Measurements from ENCODE around the gene SNAP23. TPM values are rescaled to one million over a fixed set of nuclear protein-coding genes. Genes with fewer than 3 reads are reported as not detected.

SNAP23 gene
- total RNA-seq, 1 experiment from 2014 or later, result 31.2 TPM

DNA sequence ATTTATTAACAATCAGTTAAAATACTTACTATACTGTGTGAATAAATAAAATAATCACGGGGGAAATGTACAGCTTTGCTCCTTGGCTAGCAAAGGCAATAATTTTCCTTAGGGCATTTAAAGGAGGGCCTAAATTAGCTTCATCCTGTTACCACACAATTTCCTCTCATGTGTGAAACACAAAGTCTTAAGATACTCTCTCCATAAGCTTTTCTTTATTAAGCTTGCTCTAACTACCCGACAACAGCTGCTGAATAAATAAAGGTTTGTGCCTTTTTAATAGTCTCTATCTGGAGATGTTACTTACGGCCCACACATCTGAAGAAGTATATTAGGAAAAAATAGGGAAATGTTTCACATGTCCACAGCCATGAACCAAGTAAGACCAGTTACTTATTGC, 34.2 kb upstream of the SNAP23 start:
- Histone ChIP-seq H3K9me2 (ENCODE audit: insufficient read depth) (no peaks in the 10 kb centered on the region), H2AFZ (ENCODE audit: low read depth, low read length, poor library complexity, severe bottlenecking) (no peak overlapping the region), H3K4me2 (ENCODE audit: low read length) (no peak overlapping the region), H3K9me3 (ENCODE audit: control insufficient read depth in 1 of 2, insufficient read depth in 1 of 2, low read depth in 1 of 2, low read length in 2 of 2) (no peaks in the 10 kb centered on the region), H3K4me3 (replicated peaks in 1 of 2; ENCODE audit: low read depth in 1 of 2, low read length in 2 of 2) (no peak overlapping the region), H3K9ac (ENCODE audit: low read length) (no peak overlapping the region), H3K27me3 (ENCODE audit: insufficient read depth, low read length) (no peaks in the 10 kb centered on the region), H3K79me2 (ENCODE audit: insufficient read depth, low read length) (no peaks in the 10 kb centered on the region; the same call in 1 of the 2 replicates), H3K27ac (ENCODE audit: low read depth, low read length) (no peak overlapping the region), H3K4me1 (ENCODE audit: control insufficient read depth in 1 of 2, insufficient read depth in 2 of 2, low read length in 2 of 2) (no peaks in the 10 kb centered on the region), H4K20me1 (ENCODE audit: insufficient read depth) (no peaks in the 10 kb centered on the region), H3K36me3 (ENCODE audit: control insufficient read depth in 1 of 2, insufficient read depth in 2 of 2, low read length in 2 of 2) (no peaks in the 10 kb centered on the region; a peak in 2 of 4 replicates)
- CTCF ChIA-PET, result no interaction called here
- intact Hi-C loops (cut with micrococcal nuclease), result no loop called here
- BruUV-seq (replicated peaks), result no TSS peak
- TF ChIP-seq, protein P1, sequence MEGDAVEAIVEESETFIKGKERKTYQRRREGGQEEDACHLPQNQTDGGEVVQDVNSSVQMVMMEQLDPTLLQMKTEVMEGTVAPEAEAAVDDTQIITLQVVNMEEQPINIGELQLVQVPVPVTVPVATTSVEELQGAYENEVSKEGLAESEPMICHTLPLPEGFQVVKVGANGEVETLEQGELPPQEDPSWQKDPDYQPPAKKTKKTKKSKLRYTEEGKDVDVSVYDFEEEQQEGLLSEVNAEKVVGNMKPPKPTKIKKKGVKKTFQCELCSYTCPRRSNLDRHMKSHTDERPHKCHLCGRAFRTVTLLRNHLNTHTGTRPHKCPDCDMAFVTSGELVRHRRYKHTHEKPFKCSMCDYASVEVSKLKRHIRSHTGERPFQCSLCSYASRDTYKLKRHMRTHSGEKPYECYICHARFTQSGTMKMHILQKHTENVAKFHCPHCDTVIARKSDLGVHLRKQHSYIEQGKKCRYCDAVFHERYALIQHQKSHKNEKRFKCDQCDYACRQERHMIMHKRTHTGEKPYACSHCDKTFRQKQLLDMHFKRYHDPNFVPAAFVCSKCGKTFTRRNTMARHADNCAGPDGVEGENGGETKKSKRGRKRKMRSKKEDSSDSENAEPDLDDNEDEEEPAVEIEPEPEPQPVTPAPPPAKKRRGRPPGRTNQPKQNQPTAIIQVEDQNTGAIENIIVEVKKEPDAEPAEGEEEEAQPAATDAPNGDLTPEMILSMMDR (IDR thresholded peaks at IDR 0.05 in 2 of 3, conservative IDR thresholded peaks at IDR 0.05 in 1 of 3; ENCODE audit: borderline replicate concordance in 1 of 3, insufficient read depth in 1 of 3, low read depth in 2 of 3, low read length in 2 of 3), result no peak
- TF ChIP-seq, protein P2, sequence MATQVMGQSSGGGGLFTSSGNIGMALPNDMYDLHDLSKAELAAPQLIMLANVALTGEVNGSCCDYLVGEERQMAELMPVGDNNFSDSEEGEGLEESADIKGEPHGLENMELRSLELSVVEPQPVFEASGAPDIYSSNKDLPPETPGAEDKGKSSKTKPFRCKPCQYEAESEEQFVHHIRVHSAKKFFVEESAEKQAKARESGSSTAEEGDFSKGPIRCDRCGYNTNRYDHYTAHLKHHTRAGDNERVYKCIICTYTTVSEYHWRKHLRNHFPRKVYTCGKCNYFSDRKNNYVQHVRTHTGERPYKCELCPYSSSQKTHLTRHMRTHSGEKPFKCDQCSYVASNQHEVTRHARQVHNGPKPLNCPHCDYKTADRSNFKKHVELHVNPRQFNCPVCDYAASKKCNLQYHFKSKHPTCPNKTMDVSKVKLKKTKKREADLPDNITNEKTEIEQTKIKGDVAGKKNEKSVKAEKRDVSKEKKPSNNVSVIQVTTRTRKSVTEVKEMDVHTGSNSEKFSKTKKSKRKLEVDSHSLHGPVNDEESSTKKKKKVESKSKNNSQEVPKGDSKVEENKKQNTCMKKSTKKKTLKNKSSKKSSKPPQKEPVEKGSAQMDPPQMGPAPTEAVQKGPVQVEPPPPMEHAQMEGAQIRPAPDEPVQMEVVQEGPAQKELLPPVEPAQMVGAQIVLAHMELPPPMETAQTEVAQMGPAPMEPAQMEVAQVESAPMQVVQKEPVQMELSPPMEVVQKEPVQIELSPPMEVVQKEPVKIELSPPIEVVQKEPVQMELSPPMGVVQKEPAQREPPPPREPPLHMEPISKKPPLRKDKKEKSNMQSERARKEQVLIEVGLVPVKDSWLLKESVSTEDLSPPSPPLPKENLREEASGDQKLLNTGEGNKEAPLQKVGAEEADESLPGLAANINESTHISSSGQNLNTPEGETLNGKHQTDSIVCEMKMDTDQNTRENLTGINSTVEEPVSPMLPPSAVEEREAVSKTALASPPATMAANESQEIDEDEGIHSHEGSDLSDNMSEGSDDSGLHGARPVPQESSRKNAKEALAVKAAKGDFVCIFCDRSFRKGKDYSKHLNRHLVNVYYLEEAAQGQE (IDR thresholded peaks at IDR 0.05; ENCODE audit: low read depth), result no peak
- no peak for TF ChIP-seq FOSL1 (IDR thresholded peaks at IDR 0.05; ENCODE audit: low read depth)
- POLR2A ChIA-PET, result no interaction called here
- DNase-seq (ENCODE audit: low read depth, low spot score) (no peak), ATAC-seq (no peak)
- RAD21 ChIA-PET (ENCODE audit: low non-redundant PET in 1 of 2, low total read pairs in 2 of 2, uncharacterized antibody in 2 of 2, unreplicated experiment in 2 of 2), result no interaction called here
